Measurements from ENCODE around the gene CRMP1. TPM values are rescaled to one million over a fixed set of nuclear protein-coding genes. Genes with fewer than 3 reads are reported as not detected.
A peak's percentile ranks its signal among the peaks of the same experiment; 100 is the strongest.

The CRMP1 gene
- total RNA-seq, 1 experiment from 2014 or later: not detected

DNA sequence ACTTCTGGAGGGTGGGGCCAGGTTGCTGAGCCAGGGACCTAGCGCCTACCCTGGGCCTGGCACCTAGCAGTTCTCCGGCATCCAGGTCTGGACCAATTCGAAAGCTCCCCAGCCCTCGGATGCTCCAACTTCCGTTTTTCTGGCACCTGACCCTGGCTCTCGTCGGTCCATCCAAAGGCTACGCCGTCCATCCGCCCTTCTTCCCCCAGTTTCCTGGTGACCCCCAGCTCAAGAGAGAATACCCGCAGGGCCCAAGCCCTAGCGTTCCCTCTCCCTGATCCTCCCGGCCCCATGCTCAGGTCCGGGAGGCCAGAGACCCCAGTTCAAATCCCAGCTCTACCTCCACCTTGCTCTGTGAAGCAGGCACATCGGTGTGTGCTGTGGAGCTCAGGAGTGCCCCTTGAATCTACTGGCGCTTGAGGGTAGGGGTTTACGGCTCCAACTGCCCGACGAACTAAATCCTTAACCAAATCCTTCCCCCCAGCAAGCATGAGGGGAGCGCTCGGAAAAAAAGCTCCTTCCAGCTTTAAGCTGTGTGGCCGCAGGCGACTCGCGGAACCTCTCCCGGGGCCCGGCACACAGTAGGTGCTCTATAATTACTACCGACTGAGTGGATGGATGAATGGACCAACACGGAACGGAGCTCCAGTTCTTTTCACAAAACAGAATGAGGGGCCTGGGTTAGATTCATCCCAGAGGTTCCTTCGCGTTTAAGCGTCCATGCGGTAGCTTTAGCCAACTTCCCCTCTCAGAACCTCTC is 1.1 kb downstream of the CRMP1 start:
- in situ Hi-C loops (cut with HindIII; ENCODE audit: low sequenced_read_pairs): no loop called here
- DNase-seq (ENCODE audit: low spot score): peak; percentile 40

DNA sequence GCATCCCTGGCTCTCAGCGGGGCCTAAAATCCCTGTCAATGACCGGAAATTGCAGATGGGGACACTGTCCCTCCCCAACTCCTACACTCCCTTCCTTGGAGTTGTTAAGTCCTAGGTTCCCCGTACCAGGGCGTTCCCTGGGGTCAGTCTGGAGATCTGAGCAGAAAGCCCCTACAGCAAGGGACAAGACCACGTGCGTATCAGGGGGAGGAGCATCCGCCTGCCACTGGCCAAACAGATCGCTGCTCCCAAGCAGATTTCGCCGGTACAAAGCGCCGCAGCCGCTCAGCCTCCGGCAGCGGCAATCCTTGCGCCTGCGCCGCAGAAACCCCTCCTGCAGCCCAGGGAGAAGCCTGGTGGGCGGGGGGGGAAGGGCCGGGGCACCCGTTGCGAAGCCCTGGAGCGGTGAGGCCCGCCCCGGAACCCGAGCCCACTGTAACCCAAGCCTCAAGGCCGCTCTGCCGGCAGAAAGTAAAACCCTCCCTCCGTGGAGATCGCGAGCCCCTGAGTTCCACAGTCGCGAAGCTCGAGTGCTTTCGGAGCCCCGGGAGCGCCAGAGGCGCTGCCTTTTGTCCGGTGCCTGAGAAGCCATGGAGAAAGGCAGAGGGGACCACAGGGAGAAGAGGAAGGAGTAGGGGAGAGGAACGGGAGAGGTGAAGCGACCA is 2.7 kb downstream of the CRMP1 start:
- in situ Hi-C loops (cut with HindIII; ENCODE audit: low sequenced_read_pairs): no loop called here
- DNase-seq (ENCODE audit: low spot score): peak; percentile 93

DNA sequence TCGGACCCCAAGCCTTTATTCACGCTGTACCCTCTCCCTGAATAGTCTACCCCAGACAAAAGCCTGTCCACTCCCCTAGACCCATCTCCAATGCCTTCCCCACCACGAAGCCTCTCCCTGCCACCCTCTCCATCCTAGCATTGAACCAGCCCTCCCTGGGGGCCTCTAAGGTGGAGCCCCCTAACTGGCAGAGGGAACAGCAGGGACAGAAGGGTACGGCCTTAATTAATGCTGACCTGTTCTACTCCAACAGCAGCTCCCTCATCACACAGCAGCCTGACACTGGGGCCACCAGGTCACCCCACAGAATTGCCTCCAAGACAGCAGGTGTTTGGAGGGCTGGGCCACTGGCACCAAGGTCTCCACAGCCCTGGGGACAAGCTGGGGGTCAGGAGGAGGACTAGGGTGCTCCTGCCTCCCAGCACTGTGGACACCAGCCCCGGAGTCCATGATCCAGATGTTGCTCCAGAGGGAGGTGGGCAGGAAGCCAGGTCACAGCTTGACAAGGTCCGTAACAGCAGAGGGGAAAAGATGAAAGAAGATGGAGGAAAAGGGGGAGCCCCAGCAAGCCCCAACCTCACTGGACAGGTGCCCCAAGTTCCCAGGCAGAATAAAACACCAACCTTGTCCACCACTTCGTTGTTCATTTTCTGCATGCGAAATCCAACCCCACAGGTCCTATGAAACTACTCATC is 3.7 kb downstream of the CRMP1 start:
- in situ Hi-C loops (cut with HindIII; ENCODE audit: low sequenced_read_pairs): no loop called here
- no peak for DNase-seq (ENCODE audit: low spot score)

DNA sequence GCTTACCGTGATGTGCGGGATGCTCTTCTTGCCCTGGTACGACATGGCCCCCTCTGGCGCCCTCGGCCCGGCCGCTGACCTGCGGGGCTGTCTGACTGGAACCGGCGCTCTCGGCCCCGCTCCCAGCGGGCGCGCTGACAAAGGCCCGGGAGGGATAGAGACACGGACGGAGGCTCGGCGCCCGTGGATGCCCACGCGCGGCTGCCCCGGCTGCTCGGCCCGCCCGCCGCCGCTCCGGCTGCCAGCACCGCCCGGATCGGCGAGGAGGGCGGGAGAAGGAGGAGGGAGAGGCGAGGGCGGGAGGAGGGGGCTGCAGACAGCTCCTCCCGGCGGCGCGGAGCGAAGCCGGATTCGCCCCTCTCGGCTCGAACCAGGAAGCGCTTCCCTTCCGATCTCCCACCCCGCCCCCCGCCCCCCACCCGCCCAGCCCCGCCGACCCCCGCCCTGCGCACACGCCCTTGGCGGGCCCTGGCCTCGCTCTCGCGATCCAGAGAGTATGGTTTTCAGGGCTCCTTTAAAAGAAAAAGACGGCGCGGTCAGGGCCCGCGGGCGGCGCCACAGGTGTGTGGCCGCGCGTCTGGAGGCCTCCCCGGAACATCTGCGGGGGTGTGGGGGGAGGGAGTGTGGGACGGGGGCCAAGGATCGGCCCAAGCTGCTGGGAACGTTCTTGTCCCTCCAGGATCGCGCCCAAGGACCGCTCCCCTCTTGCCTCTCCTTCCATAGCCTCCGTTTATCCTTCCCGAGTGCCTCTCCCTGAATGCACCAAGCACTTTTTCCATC is 4.5 kb downstream of the CRMP1 start:
- in situ Hi-C loops (cut with HindIII; ENCODE audit: low sequenced_read_pairs): no loop called here
- DNase-seq (ENCODE audit: low spot score): peak; percentile 55

DNA sequence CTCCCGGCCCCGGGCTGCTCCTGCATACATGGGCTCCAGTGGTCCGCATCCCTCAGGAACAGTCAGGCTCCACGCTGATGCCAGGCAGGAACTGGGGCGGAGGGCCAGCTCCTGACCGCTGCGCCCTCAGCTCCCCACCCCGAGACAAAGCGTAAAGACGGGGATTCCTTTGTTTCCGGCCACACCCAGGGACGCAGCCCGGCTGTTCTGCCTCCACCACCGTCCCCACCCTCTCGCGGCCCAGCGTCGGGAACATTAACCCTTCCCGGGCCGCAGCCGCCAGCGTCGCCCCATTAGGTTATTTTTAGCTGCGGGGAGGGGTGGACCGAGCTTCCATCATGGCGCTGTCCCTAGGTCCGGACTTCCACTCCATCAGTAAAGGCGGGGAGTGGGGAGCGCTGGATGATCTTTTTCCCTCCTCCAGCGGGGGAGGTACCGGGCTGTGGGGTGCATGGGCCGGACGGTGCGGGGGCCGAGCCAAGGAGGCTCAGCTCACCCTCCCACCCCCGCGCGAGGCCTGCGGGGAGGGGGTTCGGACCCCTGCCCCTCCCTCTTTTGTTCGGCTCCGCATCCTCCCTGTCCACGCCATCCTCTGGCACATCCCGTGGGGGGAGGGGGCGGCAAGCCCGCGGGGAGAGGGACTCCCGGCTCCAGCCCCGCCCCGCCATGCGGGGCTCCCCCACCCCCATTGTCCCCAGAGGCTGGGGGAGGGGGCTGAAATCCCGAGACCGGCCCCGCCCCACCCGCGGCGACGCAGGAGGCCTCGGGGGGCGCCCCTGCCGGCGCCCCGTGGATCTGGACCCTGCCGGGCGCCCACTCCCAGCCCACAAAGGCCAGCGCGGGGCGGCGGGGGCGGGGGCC is 5.3 kb downstream of the CRMP1 start:
- in situ Hi-C loops (cut with HindIII; ENCODE audit: low sequenced_read_pairs): no loop called here
- peak; percentile 48 for DNase-seq (ENCODE audit: low spot score)

DNA sequence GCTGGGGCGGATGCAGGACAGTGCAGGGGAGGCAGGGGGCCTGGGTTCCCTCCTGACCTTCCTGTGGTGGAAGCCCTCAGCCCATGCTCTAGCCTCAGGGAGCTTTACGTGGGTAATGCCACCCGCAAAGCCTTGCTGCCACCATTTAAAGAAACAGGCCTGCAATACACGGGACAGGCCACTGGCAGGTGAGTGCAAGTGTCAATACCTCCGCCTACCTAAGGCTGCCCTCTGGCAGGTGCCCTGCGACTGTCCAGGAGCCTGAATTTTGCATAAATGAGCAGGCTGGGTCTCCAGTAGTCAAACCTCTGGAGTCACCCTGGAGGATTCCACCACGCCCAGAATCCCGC is 5.9 kb downstream of the CRMP1 start:
- no peak for DNase-seq (ENCODE audit: low spot score)
- in situ Hi-C loops (cut with HindIII; ENCODE audit: low sequenced_read_pairs): no loop called here

DNA sequence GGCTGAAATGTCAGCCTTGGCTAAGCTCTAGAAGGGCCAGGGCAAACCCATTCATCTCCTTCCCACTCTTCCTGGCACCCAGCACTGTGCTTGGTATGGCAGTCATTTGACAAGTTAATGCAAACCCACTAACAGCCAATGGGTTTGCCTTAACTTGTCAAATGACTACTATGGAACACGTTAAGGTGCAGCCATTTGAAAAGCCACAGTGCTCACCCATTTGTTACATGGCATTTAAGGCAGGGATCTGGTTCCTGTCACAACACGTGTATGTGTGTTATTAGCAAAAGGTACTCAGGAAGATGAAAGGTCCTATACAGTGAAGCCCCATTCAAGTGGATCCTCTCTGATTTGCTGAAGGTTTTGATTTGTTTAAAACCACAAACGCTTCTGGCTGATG is 7.2 kb downstream of the CRMP1 start:
- in situ Hi-C loops (cut with HindIII; ENCODE audit: low sequenced_read_pairs): no loop called here
- DNase-seq (ENCODE audit: low spot score): no peak

DNA sequence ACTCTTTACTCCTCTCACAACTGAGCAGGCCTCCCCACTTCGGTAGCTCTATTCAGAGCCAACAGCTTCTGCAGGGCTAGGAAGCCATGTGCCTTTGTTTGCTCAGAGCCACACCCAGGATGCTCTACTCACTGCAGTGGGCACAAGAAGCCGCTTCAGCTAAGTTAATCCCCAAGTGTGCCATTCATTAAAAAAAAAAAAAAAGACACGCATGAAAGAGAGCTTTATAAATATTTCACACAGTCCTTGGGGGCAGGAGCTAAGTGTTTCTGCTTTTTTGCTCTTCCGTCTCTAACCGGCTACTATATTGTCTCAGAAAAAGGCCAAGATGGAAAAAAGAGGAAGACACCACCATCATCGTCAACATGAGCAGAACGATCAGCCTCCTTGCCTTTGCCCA is 8.1 kb downstream of the CRMP1 start:
- in situ Hi-C loops (cut with HindIII; ENCODE audit: low sequenced_read_pairs): no loop called here
- no peak for DNase-seq (ENCODE audit: low spot score)

DNA sequence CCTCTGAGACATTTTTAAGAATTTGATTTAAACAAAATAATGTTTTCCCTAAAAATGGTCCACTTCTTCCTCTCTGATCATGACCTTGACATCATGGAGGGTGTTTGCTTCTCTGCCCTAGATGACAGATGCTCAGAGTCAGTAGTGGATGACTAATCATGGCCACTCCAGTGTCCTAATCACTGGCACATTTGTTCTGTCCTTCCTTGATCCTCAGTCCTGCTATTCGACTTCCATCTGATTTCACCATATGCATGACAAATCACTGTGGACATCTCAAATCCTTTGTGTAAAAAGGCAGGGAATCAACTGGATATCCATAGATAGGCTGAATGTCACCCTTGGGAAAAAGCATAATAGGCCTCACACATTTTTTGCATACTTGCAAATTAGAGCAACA is 9.0 kb downstream of the CRMP1 start:
- in situ Hi-C loops (cut with HindIII; ENCODE audit: low sequenced_read_pairs): no loop called here
- DNase-seq (ENCODE audit: low spot score): no peak

DNA sequence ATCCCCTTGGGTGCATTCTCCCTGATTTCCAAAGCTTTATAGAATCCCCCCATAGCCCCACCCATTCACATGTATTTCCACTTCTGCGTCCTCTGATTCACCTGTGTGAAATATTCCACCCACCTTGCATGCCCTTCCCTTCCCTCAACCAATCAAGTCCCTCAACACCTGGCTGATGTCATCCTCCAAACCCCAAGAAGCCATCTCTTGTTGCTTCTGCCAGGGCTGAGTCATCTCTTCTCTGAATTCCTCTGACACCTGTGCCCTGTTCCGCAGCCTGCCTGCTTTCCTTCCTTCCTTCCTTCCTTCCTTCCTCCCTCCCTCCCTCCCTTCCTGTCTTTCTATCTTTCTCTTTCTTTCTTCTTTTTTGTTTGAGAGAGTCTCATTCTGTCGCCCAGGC is 9.9 kb downstream of the CRMP1 start:
- in situ Hi-C loops (cut with HindIII; ENCODE audit: low sequenced_read_pairs): no loop called here
- DNase-seq (ENCODE audit: low spot score): no peak

DNA sequence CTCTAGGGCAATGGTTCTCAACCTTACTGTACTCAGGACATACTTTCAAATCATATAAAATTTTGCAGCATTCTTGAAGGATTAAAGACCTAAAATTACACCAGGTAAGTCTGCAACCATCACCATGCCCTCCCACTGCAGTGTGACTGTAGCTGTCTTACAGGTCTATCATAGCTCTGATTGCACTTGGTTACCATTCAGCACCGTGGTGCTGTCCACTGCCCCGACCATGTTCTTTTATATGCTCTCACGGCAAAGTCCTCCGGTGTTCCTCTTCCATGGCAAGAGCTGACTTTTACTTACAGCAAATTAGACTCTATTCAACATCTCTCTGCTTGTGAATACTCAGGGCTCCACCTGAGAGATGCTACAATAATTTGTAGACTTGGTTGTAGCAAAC is 11.5 kb downstream of the CRMP1 start:
- no peak for DNase-seq (ENCODE audit: low spot score)
- in situ Hi-C loops (cut with HindIII; ENCODE audit: low sequenced_read_pairs): no loop called here

DNA sequence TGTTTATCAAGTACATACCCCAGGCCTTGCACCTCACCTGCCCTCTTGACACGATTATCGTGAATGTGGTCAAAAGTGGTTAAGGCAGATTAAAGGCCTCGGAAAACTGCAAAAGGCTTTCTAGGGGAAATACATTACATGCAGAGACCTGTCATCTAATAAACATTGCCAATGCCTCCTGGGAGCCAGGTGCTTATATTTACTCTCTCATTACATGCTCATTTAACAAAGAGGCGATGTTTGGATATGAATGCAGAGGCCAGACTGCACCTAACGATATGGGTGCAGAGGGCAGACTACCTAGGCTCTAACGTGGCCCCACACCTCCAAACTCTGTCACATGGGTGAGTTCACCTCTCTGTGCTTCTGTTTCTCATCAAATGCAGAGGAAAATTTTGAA is 14.5 kb downstream of the CRMP1 start:
- no peak for DNase-seq (ENCODE audit: low spot score)
- in situ Hi-C loops (cut with HindIII; ENCODE audit: low sequenced_read_pairs): no loop called here

DNA sequence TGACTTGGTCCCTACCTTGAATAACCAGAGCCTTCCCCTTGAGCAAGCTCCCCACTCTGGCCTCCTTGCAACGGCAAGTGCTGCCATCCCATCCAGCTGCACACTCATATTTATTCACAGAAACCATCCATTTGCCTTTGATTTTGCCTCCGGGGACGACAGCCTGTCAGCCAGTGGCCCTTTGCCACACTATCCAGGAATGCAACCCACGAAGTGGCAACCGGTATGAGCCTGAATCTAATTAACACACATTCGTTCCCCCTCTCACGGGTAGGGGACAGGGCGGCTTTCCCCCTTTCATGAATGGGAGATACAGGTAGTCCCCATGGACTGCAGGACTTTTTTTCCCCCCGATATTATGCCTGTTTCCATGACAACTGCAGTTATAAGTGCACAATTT is 15.5 kb downstream of the CRMP1 start:
- no peak for DNase-seq (ENCODE audit: low spot score)
- in situ Hi-C loops (cut with HindIII; ENCODE audit: low sequenced_read_pairs): no loop called here

DNA sequence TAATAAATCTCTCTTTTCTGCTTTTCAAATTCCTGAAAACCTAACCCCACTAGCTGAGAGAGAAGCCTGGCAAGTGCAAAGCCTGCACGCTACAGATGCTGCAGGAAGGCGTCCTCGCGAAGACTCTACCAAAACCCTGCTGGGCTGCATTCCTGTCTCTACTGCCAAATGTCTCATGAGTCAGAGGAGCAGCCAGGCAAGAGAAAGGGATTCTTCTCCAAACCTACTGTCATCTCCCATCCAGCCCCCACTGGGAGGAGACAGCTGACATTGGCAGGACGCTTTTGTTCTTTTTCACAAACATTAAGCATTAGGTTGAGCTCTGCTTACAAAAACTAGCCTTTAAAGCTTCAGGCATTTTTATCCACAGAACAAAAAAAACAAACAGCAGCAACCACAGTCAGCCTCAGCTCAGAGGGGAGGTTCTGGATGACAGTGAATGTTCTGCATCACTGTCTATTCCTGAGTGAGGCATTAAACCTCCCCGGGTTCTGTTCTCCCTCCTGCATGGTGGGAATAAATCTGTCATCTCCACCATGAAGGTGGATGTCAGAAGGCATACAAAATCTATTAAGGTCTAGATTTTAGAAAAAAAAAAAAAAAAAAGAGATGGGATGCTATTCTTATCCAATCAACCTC is 18.0 kb downstream of the CRMP1 start:
- peak; percentile 95 for DNase-seq (ENCODE audit: low spot score)

DNA sequence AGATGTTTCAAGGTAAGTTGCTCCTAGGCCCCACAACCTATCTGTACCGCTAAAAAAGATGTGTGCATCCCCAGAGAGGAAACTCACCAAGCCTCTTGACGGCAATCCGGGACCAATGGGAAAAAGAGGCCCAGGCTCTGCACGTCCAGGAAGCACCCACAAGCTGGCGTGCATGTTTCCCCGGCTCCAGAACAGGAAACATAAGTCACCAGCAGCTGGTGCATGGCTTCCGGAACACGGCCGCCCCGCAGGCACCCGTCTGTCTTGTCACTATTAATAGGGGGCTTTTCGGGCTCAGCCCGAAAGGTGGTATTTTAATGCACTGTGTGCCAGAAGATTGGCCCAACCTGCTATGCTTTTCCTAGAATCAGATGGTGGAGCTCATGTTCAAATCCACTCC is 22.2 kb downstream of the CRMP1 start:
- in situ Hi-C loops (cut with HindIII; ENCODE audit: low sequenced_read_pairs): no loop called here
- peak; percentile 53 for DNase-seq (ENCODE audit: low spot score)

More for the DNA sequence above, 18.0 kb downstream of the CRMP1 start:
- in situ Hi-C loops (cut with HindIII; ENCODE audit: low sequenced_read_pairs): no loop called here

DNA sequence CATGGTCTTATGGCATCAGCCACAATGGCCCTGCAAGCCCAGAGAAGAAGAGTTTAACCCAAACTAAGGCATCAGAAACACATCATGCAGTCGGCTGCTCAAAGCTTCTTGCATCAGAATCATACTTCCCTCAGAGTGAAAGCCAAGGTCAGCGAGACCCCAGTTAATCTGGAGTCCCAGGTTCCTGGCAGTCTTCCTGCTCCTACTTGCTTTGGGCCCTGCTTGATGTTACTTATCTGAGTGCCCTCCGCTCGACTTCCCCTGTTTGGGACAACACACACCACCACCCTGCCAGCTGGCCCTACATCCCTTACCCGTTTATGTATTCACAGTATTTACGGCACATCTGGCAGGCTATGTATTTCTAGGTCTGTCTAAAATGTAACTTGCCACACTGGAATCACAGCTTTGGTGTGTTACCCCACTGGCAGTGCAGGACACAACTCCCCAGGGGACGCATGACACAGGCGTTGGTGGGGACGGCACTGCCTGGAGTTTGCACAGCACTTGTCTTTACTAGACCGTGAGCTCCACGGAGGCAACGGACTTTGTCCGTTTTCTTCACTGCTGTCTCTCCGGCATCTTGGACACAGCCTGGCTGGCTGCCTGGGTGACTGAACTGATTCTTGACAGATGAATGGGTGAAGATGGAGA is 22.8 kb downstream of the CRMP1 start:
- in situ Hi-C loops (cut with HindIII; ENCODE audit: low sequenced_read_pairs): no loop called here

DNA sequence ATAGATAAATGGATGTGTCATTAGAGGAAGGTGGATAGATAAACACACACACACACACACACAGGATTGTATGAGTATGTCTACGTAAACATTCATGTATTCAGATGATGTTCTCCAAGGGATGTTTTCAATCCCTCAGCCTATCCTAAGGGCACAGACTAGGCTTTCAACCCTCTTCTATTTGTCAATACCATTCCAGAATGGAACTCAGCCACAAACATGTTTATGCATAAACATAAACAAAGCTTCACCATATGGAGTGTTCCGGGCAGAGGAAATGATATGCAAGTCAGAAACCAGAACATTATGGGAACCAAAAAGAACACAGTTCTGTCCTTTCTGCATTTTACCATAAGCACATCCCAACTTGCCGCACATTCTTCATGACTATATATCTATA is 25.0 kb downstream of the CRMP1 start:
- in situ Hi-C loops (cut with HindIII; ENCODE audit: low sequenced_read_pairs): no loop called here

More for the DNA sequence above, 22.8 kb downstream of the CRMP1 start:
- DNase-seq (ENCODE audit: low spot score): no peak

More for the DNA sequence above, 25.0 kb downstream of the CRMP1 start:
- DNase-seq (ENCODE audit: low spot score): no peak
